Measurements from ENCODE around the gene CPA1. TPM values are rescaled to one million over a fixed set of nuclear protein-coding genes. Genes with fewer than 3 reads are reported as not detected.

The CPA1 gene
- total RNA-seq, 2 experiments from 2014 or later, result not detected

DNA sequence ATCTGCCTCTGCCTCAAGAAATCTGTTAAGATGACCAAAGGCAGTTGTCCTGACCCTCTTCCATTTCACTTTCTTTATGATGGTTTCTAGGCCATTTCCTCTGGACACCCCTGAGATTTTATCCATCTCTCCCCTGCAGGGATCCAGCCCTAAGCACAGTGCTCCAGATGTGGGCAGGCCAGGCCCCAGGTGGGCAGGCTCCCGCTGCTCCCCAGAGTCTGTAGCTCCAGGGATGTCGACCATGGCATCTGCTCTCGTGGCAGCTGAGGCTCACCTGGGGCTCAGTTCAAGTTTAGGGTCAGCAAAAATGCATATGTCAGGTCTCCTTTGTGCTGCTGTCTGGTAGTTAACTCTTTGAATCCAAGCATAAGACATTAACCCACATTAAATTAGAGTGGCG, 48.7 kb downstream of the CPA1 start:
- H3K27ac Mint-ChIP-seq, result no peak overlapping the region
- H3K4me1 Mint-ChIP-seq (ENCODE audit: low read depth), result peaks cover 30% of the 10 kb centered on the region
- no peak for ATAC-seq
- no peaks in the 10 kb centered on the region for H3K9me3 Mint-ChIP-seq (ENCODE audit: insufficient read depth)
- H3K27me3 Mint-ChIP-seq (ENCODE audit: low read depth), result no peaks in the 10 kb centered on the region
- no peak for DNase-seq
- POLR2A ChIA-PET, result interaction anchor here (0.7 kb wide), 1 partner anchor 12 kb away, joined by 3 read pairs; no protein-coding TSS in a partner anchor
- peaks cover 32% of the 10 kb centered on the region for H3K36me3 Mint-ChIP-seq (ENCODE audit: low read depth)
- CTCF ChIA-PET, result no interaction called here
- no peak overlapping the region for H3K4me3 Mint-ChIP-seq

DNA sequence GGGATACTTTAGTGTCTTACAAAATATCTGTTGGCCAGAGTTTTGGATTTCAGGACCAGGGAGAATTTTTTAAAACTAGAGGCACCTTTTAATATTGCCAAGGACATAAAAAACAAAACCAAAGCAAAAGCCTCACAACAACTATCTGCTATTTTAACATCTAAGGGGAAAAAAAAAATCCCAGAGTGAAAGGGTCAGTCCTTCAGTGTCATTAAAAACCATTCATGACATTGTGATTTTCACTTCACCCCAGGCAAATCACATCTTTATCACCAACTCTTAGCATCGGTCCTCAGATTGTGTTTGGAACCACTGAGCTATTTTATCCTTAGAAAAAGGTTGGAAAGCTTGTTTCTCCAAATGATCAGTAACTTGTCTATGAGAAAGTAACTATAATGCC, 49.8 kb downstream of the CPA1 start:
- Mint-ChIP-seq H3K27me3 (ENCODE audit: low read depth) (no peaks in the 10 kb centered on the region), H3K4me3 (no peak overlapping the region), H3K9me3 (ENCODE audit: insufficient read depth) (no peaks in the 10 kb centered on the region), H3K27ac (no peak overlapping the region), H3K4me1 (ENCODE audit: low read depth) (peaks cover 35% of the 10 kb centered on the region), H3K36me3 (ENCODE audit: low read depth) (peaks cover 29% of the 10 kb centered on the region)
- DNase-seq, result no peak
- POLR2A ChIA-PET, result no interaction called here
- no peak for ATAC-seq
- CTCF ChIA-PET, result interaction anchor here (1.7 kb wide), 1 partner anchor 18 kb away, joined by 4 read pairs; no protein-coding TSS in a partner anchor

GRCh38 chr7:130430841-130431666, 50.8 kb downstream of the CPA1 start:
- Mint-ChIP-seq H3K27me3 (ENCODE audit: low read depth) (no peaks in the 10 kb centered on the region), H3K4me3 (no peak overlapping the region), H3K9me3 (ENCODE audit: insufficient read depth) (no peaks in the 10 kb centered on the region), H3K36me3 (ENCODE audit: low read depth) (peaks cover 22% of the 10 kb centered on the region), H3K4me1 (ENCODE audit: low read depth) (peaks cover 33% of the 10 kb centered on the region), H3K27ac (no peak overlapping the region)
- POLR2A ChIA-PET, result no interaction called here
- CTCF ChIA-PET, result interaction anchor here (0.9 to 1.7 kb wide), 2 partner anchors 17 to 19 kb away, joined by 3 to 4 read pairs; no protein-coding TSS in a partner anchor
- DNase-seq, result no peak
- no peak for ATAC-seq

GRCh38 chr7:130432886-130433285, 52.6 kb downstream of the CPA1 start:
- Mint-ChIP-seq H3K36me3 (ENCODE audit: low read depth) (peaks cover 19% of the 10 kb centered on the region), H3K4me3 (no peak overlapping the region), H3K9me3 (ENCODE audit: insufficient read depth) (no peaks in the 10 kb centered on the region), H3K4me1 (ENCODE audit: low read depth) (peaks cover 33% of the 10 kb centered on the region), H3K27ac (no peak overlapping the region), H3K27me3 (ENCODE audit: low read depth) (no peaks in the 10 kb centered on the region)
- ChIA-PET CTCF (no interaction called here), POLR2A (no interaction called here)
- DNase-seq (no peak), ATAC-seq (no peak)

GRCh38 chr7:130433301-130433700, 53.0 kb downstream of the CPA1 start:
- POLR2A ChIA-PET, result no interaction called here
- Mint-ChIP-seq H3K4me1 (ENCODE audit: low read depth) (peaks cover 36% of the 10 kb centered on the region), H3K36me3 (ENCODE audit: low read depth) (peaks cover 20% of the 10 kb centered on the region), H3K9me3 (ENCODE audit: insufficient read depth) (no peaks in the 10 kb centered on the region), H3K27ac (no peak overlapping the region), H3K27me3 (ENCODE audit: low read depth) (no peaks in the 10 kb centered on the region), H3K4me3 (no peak overlapping the region)
- ATAC-seq (peak; percentile 28), DNase-seq (no peak)
- CTCF ChIA-PET, result no interaction called here

- peaks cover 44% of the 10 kb centered on the region for H3K4me1 Mint-ChIP-seq (ENCODE audit: low read depth)
- DNase-seq (no peak), ATAC-seq (no peak)
- H3K9me3 Mint-ChIP-seq (ENCODE audit: insufficient read depth), result no peaks in the 10 kb centered on the region
- H3K27me3 Mint-ChIP-seq (ENCODE audit: low read depth), result no peaks in the 10 kb centered on the region
- ChIA-PET POLR2A (no interaction called here), CTCF (no interaction called here)
- H3K36me3 Mint-ChIP-seq (ENCODE audit: low read depth), result peaks cover 26% of the 10 kb centered on the region
- no peak overlapping the region for H3K4me3 Mint-ChIP-seq
- no peak overlapping the region for H3K27ac Mint-ChIP-seq
Measured at GRCh38 chr7:130435311-130435854, 55.1 kb downstream of the CPA1 start.

DNA sequence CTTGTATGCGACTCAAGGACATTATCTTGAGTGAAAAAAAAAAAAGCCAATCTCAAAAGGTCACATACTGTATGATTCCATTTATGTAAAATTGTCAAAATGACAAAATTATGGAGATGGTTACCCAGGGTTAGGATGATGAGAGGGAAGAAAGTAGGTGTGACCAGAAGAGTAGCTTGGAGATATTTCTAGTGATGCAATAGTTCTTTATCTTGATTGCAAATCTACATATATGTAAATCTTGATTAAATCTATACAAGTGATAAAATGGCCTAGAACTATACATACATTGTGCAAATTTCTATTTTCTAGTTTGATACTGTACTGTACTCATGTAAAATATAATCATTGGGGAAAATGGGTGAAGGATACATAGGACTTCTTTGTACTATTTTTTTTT, 56.0 kb downstream of the CPA1 start:
- H3K27me3 Mint-ChIP-seq (ENCODE audit: low read depth), result no peaks in the 10 kb centered on the region
- ChIA-PET CTCF (no interaction called here), POLR2A (interaction anchor here (0.6 kb wide), 1 partner anchor 8 kb away, joined by 3 read pairs; no protein-coding TSS in a partner anchor)
- H3K9me3 Mint-ChIP-seq (ENCODE audit: insufficient read depth), result no peaks in the 10 kb centered on the region
- H3K4me1 Mint-ChIP-seq (ENCODE audit: low read depth), result peaks cover 49% of the 10 kb centered on the region
- ATAC-seq, result no peak
- H3K27ac Mint-ChIP-seq, result no peak overlapping the region
- H3K4me3 Mint-ChIP-seq, result no peak overlapping the region
- DNase-seq, result no peak
- H3K36me3 Mint-ChIP-seq (ENCODE audit: low read depth), result peaks cover 30% of the 10 kb centered on the region

Other genes starting within 250 kb of the CPA1 start
- 10 to 100 TPM; 40.2 to 43.4 TPM for gene TMEM209, start 175.1 kb upstream of the CPA1 start, total RNA-seq
- not detected for gene SSMEM1, start 172.6 kb upstream of the CPA1 start, total RNA-seq
- not detected for gene CPA2, start 113.6 kb upstream of the CPA1 start, total RNA-seq
- gene CPA4, start 87.3 kb upstream of the CPA1 start, total RNA-seq, result not detected
- gene CPA5, start 35.7 kb upstream of the CPA1 start, total RNA-seq, result under 1 TPM in 1 of 2 experiments, not detected in 1; 0.31 TPM
- gene CEP41, start 60.5 kb downstream of the CPA1 start, total RNA-seq, result 10 to 100 TPM; 27.6 to 31.1 TPM
- gene MEST, start 111.6 kb downstream of the CPA1 start, total RNA-seq, result 1 to 10 TPM; 2.9 to 3.5 TPM